HG03039 (cell line): ENCODE data around the gene AFDN.
"Not testable (repeated sequence)": the region's sequence is repeated elsewhere in the genome, so short reads cannot be mapped to it uniquely, and the experiment has no call there.

ENCODE experiments used
- ATAC-seq: cut with Tn5 transposase; IDR thresholded peaks from one replicate; pipeline ENCODE4 v1.9.1; 2021; ENCODE audit warnings: mild to moderate bottlenecking, moderate library complexity; ENCODE audit not compliant: unreplicated experiment

AFDN gene

DNA sequence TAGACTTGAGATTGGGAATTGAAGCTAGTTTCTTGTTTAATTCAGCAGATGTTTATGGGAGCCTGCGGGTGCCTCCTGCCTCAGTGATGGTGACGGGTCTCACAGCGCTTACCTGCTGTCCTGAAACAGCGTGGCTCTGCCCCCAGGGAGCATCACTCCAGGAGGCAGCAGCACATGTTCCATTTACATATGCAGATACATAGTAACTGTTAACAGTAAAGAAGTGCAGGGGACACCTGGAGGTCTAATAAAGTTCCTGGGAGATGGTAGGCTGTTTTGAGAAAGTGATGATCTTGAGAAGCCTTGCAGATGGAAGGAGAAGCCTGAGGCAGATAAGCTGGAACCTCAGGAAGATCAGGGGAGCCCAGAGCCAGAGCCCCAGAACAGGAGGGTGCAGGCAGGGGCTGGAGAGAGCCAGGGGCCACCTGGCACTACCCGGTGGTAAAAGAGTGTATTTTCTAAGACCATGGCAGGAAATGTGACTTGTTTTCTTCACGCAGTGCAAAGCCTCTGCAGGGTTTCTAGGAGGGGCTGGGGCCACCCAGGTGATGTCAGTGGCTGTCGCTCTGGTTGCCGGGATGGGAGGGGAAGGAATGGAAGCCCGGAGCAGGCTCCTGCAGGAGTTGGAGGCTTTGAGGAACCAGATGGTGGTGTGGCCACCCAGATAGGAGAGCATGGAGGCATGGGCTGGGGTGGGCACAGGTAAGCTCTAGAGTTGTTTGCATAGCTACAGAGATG lies 146.6 kb downstream of the AFDN start:
- no peak for ATAC-seq

DNA sequence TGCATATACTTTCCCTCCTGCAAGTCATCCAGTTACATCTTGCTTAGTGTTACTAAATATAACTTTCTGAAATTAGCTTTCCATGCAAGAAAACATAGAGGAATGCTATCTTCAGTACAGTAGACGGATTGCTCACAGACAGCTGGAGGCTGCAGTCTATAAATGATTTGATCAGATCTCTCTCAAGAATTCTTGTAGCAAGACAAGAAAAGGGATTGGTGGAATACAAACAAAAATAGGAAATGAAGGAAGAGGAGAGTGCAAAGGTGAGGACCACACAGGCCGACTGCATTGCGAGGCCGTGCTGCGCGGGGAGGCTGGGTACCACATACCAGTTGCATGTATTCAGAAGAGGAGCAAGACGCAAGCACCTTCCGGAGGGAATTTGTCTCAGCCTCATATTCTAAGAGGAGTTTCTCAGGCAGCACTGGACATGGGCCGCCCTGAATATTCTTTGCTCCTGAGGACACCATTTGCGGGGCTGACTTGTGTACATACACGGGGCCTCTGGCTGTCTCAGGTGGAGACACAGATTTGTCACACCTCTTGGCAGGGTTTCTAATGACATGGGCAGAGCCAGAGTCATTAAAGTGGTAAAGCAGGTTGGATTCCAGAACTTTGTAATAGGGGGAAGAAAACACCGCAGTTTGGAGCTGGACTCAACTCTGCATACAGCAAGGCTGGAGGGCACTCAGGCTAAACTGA lies 148.1 kb downstream of the AFDN start:
- ATAC-seq, result no peak

DNA sequence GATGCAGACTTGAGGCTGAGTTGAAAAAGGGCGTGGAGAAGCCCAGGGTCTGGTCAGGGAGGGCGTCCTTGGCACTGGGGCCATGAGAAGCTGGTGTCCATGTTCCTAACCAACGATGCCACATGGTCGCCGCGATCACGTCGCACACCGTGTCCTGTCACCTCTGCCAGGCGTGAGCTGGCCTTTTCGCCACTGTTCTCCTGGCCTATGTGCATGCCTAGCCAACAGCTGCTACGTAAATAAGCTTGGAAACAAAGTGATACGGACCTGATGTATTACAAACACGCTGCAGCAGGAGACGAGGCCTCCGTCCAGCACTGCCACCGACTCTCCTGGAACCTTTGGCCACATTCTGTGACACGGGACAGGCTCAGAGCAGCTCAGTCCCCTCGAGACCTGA lies 148.7 kb downstream of the AFDN start:
- ATAC-seq, result no peak

DNA sequence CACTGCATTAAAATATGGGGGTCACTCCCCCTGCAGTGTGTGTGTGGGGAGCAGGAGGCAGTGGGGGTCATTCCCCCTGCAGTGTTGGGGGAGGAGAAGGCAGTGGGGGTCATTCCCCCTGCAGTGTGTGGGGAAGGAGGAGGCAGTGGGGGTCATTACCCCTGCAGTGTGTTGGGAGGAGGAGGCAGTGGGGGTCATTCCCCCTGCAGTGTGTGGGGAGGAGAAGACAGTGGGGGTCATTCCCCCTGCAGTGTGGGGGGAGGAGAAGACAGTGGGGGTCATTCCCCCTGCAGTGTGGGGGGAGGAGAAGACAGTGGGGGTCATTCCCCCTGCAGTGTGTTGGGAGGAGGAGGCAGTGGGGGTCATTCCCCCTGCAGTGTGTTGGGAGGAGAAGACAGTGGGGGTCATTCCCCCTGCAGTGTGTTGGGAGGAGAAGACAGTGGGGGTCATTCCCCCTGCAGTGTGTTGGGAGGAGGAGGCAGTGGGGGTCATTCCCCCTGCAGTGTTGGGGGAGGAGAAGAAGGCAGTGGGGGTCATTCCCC lies 149.5 kb downstream of the AFDN start:
- ATAC-seq, result not testable (repeated sequence)

DNA sequence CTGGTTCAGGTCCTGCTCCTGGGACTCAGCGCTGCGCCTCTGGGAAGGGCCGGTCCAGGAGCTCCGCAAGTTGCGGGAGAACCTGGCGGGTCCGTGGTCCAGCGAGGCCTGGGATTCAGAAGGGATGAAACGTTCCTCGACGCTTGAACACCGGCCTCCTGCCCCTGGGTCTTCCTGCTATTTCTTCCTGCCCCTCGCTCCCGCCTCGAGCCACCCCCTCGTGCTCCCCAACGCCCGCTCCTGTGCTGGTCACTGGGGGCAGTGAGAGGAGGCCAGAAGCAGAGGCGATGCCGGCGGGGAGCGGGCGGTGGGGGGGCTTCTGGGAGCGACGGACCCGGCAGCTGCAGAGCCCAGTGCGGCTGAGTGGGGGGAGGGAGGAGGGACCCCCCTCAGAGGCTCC lies 150.0 kb downstream of the AFDN start:
- no peak for ATAC-seq

DNA sequence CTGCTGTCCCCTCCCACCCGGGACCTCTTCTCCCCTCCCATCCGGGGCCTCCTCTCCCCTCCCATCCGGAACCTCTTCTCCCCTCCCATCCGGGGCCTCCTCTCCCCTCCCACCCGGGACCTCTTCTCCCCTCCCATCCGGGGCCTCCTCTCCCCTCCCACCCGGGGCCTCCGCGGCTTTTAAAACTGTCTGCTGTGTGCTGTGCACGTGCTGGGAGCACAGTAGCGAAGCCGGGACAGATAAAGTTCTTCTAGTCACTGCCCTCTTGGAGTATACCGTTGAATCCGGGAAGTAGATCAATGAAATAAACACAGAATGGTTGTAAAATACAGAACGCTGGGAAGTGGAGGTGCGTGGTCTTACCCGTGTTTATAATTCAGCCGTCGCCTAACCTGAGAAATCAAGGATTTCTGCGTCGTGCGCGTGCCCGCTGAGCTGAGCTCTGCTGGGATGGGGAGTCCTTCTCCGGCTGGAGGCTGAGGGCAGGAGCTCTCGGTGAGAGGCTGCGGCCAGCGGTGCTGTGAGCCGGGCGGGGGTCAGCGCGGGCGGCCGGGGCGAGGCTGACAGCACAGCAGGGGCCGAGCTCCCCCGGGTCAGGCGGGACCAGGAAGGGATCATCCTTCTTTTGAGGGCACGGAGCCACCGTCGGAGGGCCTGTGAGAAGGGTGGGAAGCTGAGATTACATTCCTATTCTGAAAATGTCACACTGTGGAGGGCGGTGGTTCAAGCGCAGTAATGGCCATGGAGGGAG lies 151.2 kb downstream of the AFDN start:
- ATAC-seq, result no peak

DNA sequence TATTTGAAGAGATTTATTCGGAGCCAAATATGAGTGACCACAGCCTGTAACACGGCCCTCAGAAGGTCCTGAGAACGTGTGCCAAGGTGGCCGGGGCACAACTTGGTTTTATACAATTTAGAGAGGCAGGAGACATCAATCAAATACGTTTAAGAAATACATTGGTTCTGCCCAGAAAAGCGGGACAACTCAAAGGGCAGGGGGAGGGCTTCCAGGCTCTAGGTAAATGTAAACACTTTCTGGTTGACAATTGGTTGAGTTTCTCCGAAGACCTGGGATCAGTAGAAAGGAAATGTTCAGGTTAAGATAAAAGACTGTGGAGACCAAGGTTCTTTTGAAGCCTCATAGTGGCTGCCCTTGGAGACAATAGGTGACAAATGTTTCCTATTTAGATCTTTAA lies 151.9 kb downstream of the AFDN start:
- no peak for ATAC-seq

DNA sequence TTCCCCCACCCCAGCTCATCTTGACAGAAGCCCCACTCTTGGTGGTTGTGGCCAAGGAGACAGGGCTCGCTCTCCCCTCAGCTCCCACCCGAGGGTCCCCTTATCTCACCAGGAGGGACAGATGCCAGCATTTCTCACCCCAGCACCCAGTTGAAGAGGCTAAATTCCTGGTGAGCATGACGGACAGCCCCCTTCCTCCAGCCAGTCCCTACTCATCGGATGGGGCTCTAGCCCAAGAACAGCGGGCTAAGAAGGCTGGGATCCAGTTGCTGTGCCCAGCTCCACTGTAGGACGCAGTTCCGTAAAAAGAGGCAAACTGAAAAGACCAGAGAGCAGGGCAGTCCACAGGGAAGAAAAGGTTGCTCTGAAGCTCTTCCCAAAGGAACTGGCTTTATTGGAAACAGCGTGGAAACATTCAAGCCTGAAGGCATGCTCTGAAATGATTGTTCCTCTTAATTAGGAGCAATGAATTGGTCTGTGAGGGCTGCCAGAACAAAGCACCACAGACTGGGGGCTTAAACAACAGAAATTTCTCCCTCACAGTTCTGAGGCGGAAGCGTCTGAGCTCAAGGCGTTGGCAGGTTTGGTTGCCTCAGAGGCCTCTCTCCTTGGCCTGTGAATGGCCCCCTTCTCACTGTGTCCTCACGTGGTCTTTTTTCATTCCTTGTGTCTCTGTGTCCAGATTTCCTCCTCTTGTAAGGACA lies 152.9 kb downstream of the AFDN start:
- no peak for ATAC-seq

DNA sequence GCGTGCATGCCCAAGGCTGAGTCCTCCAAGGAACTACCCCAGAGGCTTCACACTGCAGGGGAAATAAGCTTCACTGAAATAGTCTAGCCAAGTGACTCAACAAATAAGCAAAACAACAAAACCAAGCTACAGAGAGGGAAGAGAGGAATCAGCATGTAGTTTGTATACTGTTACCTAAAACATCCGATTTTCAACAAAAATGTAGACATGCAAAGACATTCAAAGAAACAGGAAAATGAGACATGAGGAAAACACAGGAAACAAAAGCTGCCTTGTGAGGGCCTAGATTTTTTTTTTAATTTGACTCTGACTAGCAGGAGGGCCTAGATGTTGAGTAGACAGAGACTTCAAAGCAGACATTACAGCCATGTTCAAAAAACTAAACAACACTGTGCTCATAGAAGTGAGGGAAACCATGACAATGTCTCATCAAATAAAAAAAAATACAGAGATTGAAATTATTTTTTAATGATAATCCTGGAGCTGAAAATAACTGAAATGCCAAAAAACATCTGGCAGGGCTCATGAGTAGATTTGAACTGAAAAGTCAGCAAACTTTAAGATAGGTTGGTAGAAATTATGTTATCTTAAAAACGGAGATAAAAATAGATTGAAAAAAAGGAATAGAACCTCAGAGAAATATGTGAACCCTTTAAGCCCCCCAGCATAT lies 154.3 kb downstream of the AFDN start:
- ATAC-seq, result no peak

DNA sequence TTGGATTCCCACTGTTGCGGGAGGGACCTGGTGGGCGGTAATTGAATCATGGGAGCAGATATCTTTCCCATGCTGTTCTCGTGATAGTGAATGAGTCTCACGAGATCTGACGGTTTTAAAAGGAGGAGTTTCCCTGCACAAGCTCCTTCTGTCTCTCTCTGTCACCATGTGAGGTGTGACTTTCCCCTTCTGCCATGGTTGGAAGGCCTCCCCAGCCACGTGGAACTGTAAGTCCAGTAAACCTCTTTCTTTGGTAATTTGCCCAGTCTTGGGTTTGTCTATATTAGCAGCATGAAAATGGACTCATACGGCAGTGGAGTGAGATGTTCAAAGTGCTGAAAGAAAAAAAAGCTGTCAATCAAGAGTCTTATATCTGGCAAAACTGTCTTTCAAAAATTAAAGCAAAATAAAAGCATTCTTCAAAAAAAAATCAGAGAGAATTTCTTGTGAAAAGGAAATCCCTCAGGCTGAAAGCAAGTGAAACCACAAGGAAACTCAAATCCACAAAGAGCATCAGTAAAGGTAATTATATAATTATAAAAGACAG lies 155.3 kb downstream of the AFDN start:
- no peak for ATAC-seq

DNA sequence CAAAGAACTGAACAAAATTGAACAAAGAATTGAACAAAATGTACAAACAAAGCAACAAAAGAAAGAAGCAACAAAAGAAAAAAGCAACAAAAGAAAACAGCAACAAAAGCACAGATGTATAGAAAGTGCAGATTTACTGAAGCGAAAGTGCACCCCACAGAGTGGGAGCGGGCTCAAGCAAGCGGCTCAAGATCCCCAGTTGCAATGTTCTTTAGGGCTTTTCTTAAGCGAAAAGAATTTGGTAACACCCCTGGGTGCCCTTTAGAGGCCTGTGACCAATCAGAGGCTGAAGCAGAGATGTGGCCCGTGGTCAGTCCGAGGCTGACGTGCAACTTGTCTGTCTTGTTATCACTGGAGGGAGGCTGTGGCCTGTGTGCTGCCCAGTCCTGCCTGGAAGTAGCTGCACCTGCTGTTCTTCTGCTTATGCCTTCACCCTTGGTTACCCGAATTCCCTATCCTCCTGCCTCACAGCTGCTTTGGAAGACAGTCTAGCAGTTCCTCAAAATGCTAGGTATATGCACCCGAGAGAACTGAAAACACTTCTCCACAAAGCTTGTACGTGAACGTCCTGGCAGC lies 157.5 kb downstream of the AFDN start:
- no peak for ATAC-seq

DNA sequence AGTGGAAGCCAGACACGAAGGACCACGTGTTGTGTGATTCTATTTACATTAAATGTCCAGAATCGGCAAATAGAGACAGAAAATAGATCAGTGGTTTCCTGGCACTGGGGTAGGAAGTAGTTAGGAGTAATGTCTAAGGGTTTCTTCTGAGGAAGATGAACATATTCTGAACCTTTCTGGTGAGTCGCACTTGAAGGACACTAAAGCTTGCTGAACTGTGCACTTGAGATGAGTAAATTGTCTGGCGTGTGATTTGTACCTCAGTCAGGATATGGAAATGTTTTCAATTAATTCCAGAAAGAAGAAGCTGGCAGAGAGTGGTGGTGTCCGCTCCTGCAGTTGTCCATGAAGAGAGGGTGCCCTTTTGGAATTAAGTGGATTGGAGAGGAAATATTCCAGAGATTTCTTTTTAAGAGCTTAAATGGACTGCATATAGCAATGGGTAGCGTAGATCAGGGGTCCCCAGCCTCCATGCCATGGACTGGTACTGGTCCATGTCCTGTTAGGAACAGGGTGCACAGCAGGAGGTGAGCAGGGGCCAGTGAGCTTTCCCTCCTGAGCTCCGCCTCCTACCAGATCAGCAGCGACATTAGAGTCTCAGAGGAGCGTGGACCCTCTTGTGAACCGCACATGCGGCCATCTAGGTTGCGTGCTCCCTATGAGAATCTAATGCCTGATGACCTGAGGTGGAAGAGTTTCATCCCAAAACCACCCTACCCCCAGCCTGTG lies 158.3 kb downstream of the AFDN start:
- ATAC-seq, result no peak

DNA sequence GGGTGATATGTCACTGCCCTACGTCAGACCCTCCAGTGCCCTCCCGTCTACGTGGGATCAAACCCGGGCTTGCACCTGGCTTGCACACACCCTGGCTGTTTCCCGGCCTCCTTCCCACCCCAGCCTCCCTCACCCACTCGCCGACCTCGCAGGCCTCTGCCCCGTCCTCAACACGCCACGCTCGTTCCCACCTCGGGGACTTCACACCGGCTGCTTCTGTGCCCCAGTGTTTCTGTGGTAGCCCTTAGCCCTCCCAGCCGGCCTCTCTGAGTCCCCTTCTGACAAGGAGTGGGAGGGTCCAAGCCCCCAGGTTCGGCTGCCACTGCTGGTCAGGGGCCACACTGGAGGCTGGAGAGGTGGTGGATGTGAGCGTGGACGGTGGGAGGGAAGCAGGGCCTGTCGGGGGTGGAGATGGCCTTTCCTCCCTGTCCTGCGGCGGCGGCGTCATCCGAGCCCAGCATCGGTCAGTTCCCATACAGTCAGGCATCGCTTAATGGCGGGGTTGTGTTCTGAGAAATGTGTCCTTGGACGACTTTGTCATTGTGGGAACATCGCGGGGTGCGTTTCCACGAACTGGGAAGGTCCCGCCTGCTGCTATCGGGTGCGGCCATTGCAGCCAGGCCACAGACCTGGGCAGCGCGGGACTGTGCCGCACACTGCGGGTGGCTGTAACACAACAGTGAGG lies 159.3 kb downstream of the AFDN start:
- ATAC-seq, result no peak

DNA sequence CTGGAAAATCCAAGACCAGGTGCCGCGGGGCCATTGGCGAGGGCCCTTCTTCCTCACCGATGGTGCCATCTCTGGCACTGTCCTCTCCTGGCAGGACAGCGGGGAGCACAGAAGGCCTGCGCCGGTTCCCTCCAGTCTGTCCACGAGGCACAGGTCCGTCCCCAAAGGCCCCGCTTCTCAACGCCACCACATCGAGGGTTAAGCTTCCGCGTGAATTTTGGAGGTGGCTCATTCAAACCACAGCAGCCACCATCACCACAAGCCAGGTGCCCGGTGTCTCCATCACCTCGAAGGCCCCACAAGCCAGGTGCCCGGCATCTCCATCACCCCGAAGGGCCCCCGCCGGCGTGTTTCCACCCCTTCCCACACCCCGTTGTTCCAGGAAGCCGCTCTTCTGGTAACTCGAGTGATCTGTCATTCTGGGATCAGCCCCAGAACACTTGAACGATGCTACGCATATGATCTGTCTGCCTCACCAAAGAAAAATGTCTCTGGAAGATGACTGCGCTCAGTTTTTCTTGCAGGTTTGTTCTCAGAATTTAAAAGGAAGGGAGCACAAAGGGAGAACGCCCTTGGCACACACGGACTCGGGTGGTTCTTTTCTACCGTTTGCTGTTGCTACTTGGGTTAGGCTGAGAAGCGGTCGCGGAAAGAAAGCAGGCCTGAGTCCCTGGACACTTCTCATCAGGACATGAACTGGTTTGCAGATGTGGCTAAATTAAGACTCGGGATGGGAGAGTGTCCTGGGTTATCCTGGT lies 160.9 kb downstream of the AFDN start:
- ATAC-seq, result no peak

DNA sequence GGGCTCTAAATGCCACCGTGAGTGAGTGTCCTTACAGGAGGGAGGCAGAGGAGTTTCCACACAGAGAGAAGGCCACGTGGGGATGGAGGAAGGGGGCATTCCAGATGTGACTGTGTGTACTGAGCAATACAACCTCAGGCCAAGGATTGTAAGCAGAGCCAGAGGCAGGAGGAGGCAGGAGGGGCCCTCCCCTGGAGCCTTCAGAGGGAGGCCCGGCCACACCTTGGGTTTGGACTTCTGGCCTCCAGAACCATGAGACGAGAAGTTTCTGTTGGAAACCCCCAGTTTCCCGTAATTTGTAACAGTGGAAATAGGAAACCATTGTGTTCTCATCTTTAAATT lies 161.4 kb downstream of the AFDN start:
- no peak for ATAC-seq

DNA sequence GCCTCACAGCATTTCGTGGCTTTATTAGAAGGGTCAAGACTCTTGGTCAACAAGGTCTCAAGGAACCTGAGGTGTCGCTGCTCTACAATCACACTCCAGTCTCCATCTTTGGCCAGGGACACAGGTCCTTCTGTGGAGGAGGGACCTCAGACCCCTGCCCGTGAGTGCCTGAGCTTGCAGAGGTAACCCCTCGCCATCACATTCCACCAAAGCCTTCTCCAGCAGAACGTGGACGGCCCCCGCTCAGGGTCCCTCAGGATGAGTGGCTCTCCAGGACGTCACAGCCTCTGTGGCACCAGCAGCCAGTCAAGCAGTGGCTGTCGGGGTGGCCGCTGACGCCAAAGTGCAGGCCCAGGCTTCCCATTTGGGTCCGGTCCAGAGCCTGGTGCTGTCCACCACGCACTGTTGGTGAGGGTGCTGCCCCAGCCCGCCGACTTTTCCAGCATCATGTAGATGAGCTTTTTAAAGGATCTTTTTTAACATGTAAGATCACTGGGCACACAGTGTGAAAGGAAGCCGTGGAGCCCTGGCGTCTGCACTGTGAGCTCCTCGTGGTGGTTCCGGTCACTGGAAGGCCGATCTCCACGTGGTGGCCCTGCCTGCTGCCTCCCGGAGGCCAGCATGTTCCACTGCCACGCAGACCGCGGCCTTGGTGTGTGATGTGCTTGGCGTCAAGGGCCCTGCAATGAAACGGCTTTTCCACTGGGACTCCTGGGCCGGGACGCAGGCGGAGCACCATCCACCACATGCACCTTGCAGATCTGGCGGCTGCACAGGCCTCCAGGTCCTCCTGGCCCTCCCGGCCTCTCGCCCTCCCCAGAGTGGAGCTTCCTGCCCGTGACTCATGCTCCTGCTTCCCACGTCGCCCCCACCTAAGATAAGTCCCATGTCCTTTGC lies 162.5 kb downstream of the AFDN start:
- no peak for ATAC-seq
